DMS 273 (cell line): ENCODE results near the gene ST7.

ENCODE experiments used
- DNase-seq: peaks from one replicate; lab custom pipeline; 2025; ENCODE audit not compliant: unreplicated experiment; lab: John Stamatoyannopoulos, UW

Gene ST7

GRCh38 chr7:117148971-117149370 lies 195.7 kb downstream of the ST7 start:
- DNase-seq, result no peak

GRCh38 chr7:117149692-117150091 lies 196.4 kb downstream of the ST7 start:
- no peak for DNase-seq

- DNase-seq, result peak; percentile 55
Observed at GRCh38 chr7:117152213-117153007, 199.1 kb downstream of the ST7 start.

- DNase-seq, result no peak
Observed at GRCh38 chr7:117153016-117153545, 199.8 kb downstream of the ST7 start.

- no peak for DNase-seq
Observed at GRCh38 chr7:117154721-117155120, 201.4 kb downstream of the ST7 start.

GRCh38 chr7:117155694-117156093 lies 202.4 kb downstream of the ST7 start:
- DNase-seq, result no peak

GRCh38 chr7:117157241-117158209 lies 204.2 kb downstream of the ST7 start:
- peak; percentile 79 for DNase-seq

- no peak for DNase-seq
Observed at GRCh38 chr7:117158941-117159697, 205.8 kb downstream of the ST7 start.

- DNase-seq, result peak; percentile 36
Observed at GRCh38 chr7:117163101-117163500, 209.8 kb downstream of the ST7 start.

- no peak for DNase-seq
Observed at GRCh38 chr7:117164620-117165019, 211.3 kb downstream of the ST7 start.

GRCh38 chr7:117165656-117166055 lies 212.4 kb downstream of the ST7 start:
- DNase-seq, result no peak

- peak; percentile 79 for DNase-seq
Observed at GRCh38 chr7:117169907-117170306, 216.6 kb downstream of the ST7 start.

GRCh38 chr7:117171106-117171505 lies 217.8 kb downstream of the ST7 start:
- DNase-seq, result no peak

GRCh38 chr7:117172283-117172682 lies 219.0 kb downstream of the ST7 start:
- no peak for DNase-seq

GRCh38 chr7:117173035-117173770 lies 219.9 kb downstream of the ST7 start:
- no peak for DNase-seq

GRCh38 chr7:117176206-117176605 lies 222.9 kb downstream of the ST7 start:
- DNase-seq, result no peak

GRCh38 chr7:117178600-117178999 lies 225.3 kb downstream of the ST7 start:
- DNase-seq, result no peak

- DNase-seq, result no peak
Observed at GRCh38 chr7:117179701-117180100, 226.4 kb downstream of the ST7 start.

- DNase-seq, result no peak
Observed at GRCh38 chr7:117183729-117184128, 230.4 kb downstream of the ST7 start.

GRCh38 chr7:117184367-117184766 lies 231.1 kb downstream of the ST7 start:
- DNase-seq, result no peak
